ENCODE measurements around the gene GPR39.

GRCh38 chr2:132540166-132540565 lies 123.6 kb downstream of the GPR39 start:
- TF ChIP-seq CTCF (conservative IDR thresholded peaks at IDR 0.05): no peak
- TF ChIP-seq EZH2 (IDR thresholded peaks at IDR 0.05; ENCODE audit: low read depth): no peak
